GM23338 (cell line): ENCODE data around the gene CFAP92. TPM values are rescaled to one million over a fixed set of nuclear protein-coding genes. Genes with fewer than 3 reads are reported as not detected.

Experiments used
- ATAC-seq: fragments of 200-7000 bp; cut with Tn5 transposase; 3 replicates; pipeline ENCODE4 v1.9.1; 2020
- DNase-seq: peaks from one replicate; pipeline ENCODE4 v3.0.0-alpha.2; 2015; ENCODE audit warnings: low spot score
- H2AFZ ChIP-seq: fragments of 200-600 bp; sonication (generic); 2 replicates; pipeline ENCODE4 v1.8.0; 2016; ENCODE audit warnings: antibody characterized with exemption, mild to moderate bottlenecking, moderate library complexity
- H3F3A ChIP-seq: fragments of 200-600 bp; sonication (generic); replicated peaks from 2 replicates; pipeline ENCODE4 v1.8.0; 2017; ENCODE audit warnings: antibody characterized with exemption, mixed run types, low read depth
- H3K27ac ChIP-seq: fragments of 200-600 bp; sonication (generic); 2 replicates; pipeline ENCODE4 v1.6.1; 2016; ENCODE audit warnings: low read depth
- H3K27me3 ChIP-seq: fragments of 200-600 bp; sonication (generic); 2 replicates; pipeline ENCODE4 v1.8.0; 2016; ENCODE audit warnings: mild to moderate bottlenecking, mixed run types, moderate library complexity; ENCODE audit not compliant: insufficient read depth
- H3K36me3 ChIP-seq: fragments of 200-600 bp; sonication (generic); 2 replicates; pipeline ENCODE4 v1.8.0; 2016; ENCODE audit warnings: mild to moderate bottlenecking; ENCODE audit not compliant: insufficient read depth
- H3K4me1 ChIP-seq: fragments of 200-600 bp; sonication (generic); 2 replicates; pipeline ENCODE4 v1.8.0; 2016; ENCODE audit warnings: mild to moderate bottlenecking, moderate library complexity; ENCODE audit not compliant: insufficient read depth
- H3K4me2 ChIP-seq: fragments of 200-600 bp; sonication (generic); 2 replicates; pipeline ENCODE4 v1.7.1; 2017; ENCODE audit warnings: mixed run types
- H3K4me3 ChIP-seq: fragments of 200-600 bp; sonication (generic); 2 replicates; pipeline ENCODE4 v1.6.1; 2016; ENCODE audit warnings: mixed run types
- H3K79me2 ChIP-seq: fragments of 200-600 bp; sonication (generic); replicated peaks from 2 replicates; pipeline ENCODE4 v1.8.0; 2017; ENCODE audit warnings: mild to moderate bottlenecking; ENCODE audit not compliant: insufficient read depth
- H3K9me2 ChIP-seq: fragments of 200-600 bp; sonication (generic); 2 replicates; pipeline ENCODE4 v1.8.0; 2017; ENCODE audit not compliant: insufficient read depth
- H4K20me1 ChIP-seq: fragments of 200-600 bp; sonication (generic); replicated peaks from 2 replicates; pipeline ENCODE4 v1.8.0; 2017; ENCODE audit warnings: mild to moderate bottlenecking; ENCODE audit not compliant: insufficient read depth
- H3K27ac Mint-ChIP-seq: 2 replicates; pipeline ENCODE4 v1.8.0; 2020; ENCODE audit warnings: inconsistent platforms, mild to moderate bottlenecking, moderate library complexity, mixed read lengths
- H3K27me3 Mint-ChIP-seq: 3 replicates; pipeline ENCODE4 v1.8.0; 2022; ENCODE audit warnings: low read depth, mild to moderate bottlenecking, moderate library complexity, mixed read lengths, inconsistent platforms; ENCODE audit not compliant: insufficient read depth, poor library complexity
- H3K36me3 Mint-ChIP-seq: 3 replicates; pipeline ENCODE4 v1.8.0; 2021; ENCODE audit warnings: low read depth, mild to moderate bottlenecking, inconsistent platforms, moderate library complexity, mixed read lengths
- H3K4me1 Mint-ChIP-seq: 3 replicates; pipeline ENCODE4 v1.8.0; 2020; ENCODE audit warnings: mild to moderate bottlenecking, inconsistent platforms, mixed read lengths
- H3K4me3 Mint-ChIP-seq: 3 replicates; pipeline ENCODE4 v1.8.0; 2021; ENCODE audit warnings: moderate library complexity, mild to moderate bottlenecking, inconsistent platforms, mixed read lengths
- H3K9me3 Mint-ChIP-seq: 3 replicates; pipeline ENCODE4 v1.8.0; 2020; ENCODE audit warnings: moderate library complexity, mild to moderate bottlenecking, inconsistent platforms, mixed read lengths
- CTCF ChIP-seq, 2 experiments: fragments of 200-600 bp in 1 of 2; sonication (generic) in 1 of 2; conservative IDR thresholded peaks; 2 replicates each; pipeline versions ENCODE4 v1.5.1 to v1.6.1; 2016 to 2017; ENCODE audit warnings: antibody characterized with exemption in 2 of 2, low read depth in 2 of 2, mild to moderate bottlenecking in 2 of 2, moderate library complexity in 1 of 2
- EZH2 ChIP-seq: fragments of 200-600 bp; sonication (generic); IDR thresholded peaks from one replicate; pipeline ENCODE4 v1.8.0; 2017; ENCODE audit warnings: antibody characterized with exemption, mild to moderate bottlenecking, low read depth; ENCODE audit not compliant: unreplicated experiment
- EZH2phosphoT487 ChIP-seq: fragments of 200-600 bp; sonication (generic); IDR thresholded peaks from one replicate; pipeline ENCODE4 v1.8.1; 2018; ENCODE audit warnings: antibody characterized with exemption; ENCODE audit not compliant: unreplicated experiment
- JUNB ChIP-seq: IDR thresholded peaks from one replicate; pipeline ENCODE4 v1.6.1; 2016; ENCODE audit warnings: antibody characterized with exemption; ENCODE audit not compliant: unreplicated experiment
- NANOG ChIP-seq: IDR thresholded peaks from 2 replicates; pipeline ENCODE4 v1.6.1; 2016; ENCODE audit warnings: antibody characterized with exemption, borderline replicate concordance
- POLR2AphosphoS5 ChIP-seq: IDR thresholded peaks from 2 replicates; pipeline ENCODE4 v1.6.1; 2016; ENCODE audit warnings: antibody characterized with exemption, low read depth
- REST ChIP-seq: IDR thresholded peaks from one replicate; pipeline ENCODE4 v1.6.1; 2018; ENCODE audit warnings: antibody characterized with exemption; ENCODE audit not compliant: unreplicated experiment
- ZNF331 ChIP-seq: fragments of 250-450 bp; sonication (Bioruptor Pico); IDR thresholded peaks from 2 replicates; pipeline ENCODE4 v1.5.0; 2020; ENCODE audit warnings: low read depth, mild to moderate bottlenecking, moderate library complexity
- polyA plus RNA-seq: library from polyadenylated mRNA; unstranded; fragments of >200 nt; fragmentation: Nextera tagmentation; extraction: Ambion mirVana; gene quantifications from 2 replicates; pipeline ENCODE4 v1.2.1, GENCODE V29; 2016
- total RNA-seq: library from RNA; depleted of rRNA; stranded (reverse); fragments of >200 nt; shearing (Covaris generic); gene quantifications from 2 replicates; pipeline ENCODE4 v1.2.3, GENCODE V29; 2014
- TF ChIP-seq, protein P1 (sequence below): fragments of 250-450 bp; sonication (Bioruptor Pico); IDR thresholded peaks from 2 replicates; pipeline ENCODE4 v1.5.0; 2020; ENCODE audit warnings: mild to moderate bottlenecking, moderate library complexity

CFAP92 gene
- total and polyA plus RNA-seq, 2 experiments from 2014 or later: 1.6 to 2.3 TPM

GRCh38 chr3:128992926-128993460, 883 bp downstream of the CFAP92 start:
- 0 out of 2 replicates have a peak, but pooled peaks cover 5% of the 10 kb centered on the region for H3F3A ChIP-seq
- H2AFZ ChIP-seq: peak overlapping the region; percentile 97
- H3K4me1 ChIP-seq: peaks cover 14% of the 10 kb centered on the region
- peak; percentile 68 for ATAC-seq
- no peaks in the 10 kb centered on the region for H3K36me3 ChIP-seq
- Mint-ChIP-seq H3K36me3 (no peaks in the 10 kb centered on the region; the same call in 2 of the 3 replicates), H3K27ac (no peak overlapping the region), H3K4me3 (peak overlapping the region; percentile 78), H3K27me3 (peaks cover 24% of the 10 kb centered on the region), H3K9me3 (no peaks in the 10 kb centered on the region), H3K4me1 (peaks cover 16% of the 10 kb centered on the region)
- H3K27me3 ChIP-seq: peaks cover 51% of the 10 kb centered on the region
- no peaks in the 10 kb centered on the region for H4K20me1 ChIP-seq
- peak overlapping the region; percentile 69 for H3K4me3 ChIP-seq
- TF ChIP-seq EZH2 (peak; percentile 13), CTCF (conservative IDR thresholded peaks at IDR 0.05; ENCODE audit: low read depth in 2 of 2) (no peak), ZNF331 (CRISPR knock-in tag) (no peak), NANOG (no peak)
- peak; percentile 37 for DNase-seq
- H3K4me2 ChIP-seq: peak overlapping the region; percentile 88
- no peaks in the 10 kb centered on the region for H3K79me2 ChIP-seq
- H3K9me2 ChIP-seq: 0 out of 2 replicates have a peak, but pooled peaks cover 10% of the 10 kb centered on the region
- no peak overlapping the region for H3K27ac ChIP-seq

DNA sequence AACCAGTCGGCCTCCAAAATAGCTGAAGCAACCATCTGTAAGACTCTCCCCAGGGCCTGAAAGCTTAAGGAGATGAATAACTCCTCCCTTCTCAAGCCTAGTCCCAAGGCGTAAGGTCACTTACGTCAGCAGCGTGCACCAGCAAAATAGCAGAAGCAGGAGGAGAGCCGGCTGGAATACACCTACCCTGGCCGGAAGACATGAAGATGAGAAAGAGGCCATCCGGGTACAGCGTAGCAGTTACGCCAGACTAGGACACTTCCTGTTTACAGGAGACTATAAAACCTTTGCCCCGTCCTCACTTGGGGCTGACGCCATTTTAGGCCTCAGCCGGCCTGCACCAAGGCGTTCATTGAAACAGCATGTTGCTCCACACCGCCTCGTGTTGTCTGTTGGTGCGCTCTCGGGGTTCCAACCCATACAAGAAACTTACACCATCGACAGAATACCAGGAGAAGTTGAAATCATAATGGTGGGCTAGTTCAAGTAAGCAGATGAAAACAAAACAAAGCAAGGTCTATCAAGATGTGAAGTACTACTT, 2.5 kb downstream of the CFAP92 start:
- H3K4me3 Mint-ChIP-seq: no peak overlapping the region
- TF ChIP-seq, protein P1, sequence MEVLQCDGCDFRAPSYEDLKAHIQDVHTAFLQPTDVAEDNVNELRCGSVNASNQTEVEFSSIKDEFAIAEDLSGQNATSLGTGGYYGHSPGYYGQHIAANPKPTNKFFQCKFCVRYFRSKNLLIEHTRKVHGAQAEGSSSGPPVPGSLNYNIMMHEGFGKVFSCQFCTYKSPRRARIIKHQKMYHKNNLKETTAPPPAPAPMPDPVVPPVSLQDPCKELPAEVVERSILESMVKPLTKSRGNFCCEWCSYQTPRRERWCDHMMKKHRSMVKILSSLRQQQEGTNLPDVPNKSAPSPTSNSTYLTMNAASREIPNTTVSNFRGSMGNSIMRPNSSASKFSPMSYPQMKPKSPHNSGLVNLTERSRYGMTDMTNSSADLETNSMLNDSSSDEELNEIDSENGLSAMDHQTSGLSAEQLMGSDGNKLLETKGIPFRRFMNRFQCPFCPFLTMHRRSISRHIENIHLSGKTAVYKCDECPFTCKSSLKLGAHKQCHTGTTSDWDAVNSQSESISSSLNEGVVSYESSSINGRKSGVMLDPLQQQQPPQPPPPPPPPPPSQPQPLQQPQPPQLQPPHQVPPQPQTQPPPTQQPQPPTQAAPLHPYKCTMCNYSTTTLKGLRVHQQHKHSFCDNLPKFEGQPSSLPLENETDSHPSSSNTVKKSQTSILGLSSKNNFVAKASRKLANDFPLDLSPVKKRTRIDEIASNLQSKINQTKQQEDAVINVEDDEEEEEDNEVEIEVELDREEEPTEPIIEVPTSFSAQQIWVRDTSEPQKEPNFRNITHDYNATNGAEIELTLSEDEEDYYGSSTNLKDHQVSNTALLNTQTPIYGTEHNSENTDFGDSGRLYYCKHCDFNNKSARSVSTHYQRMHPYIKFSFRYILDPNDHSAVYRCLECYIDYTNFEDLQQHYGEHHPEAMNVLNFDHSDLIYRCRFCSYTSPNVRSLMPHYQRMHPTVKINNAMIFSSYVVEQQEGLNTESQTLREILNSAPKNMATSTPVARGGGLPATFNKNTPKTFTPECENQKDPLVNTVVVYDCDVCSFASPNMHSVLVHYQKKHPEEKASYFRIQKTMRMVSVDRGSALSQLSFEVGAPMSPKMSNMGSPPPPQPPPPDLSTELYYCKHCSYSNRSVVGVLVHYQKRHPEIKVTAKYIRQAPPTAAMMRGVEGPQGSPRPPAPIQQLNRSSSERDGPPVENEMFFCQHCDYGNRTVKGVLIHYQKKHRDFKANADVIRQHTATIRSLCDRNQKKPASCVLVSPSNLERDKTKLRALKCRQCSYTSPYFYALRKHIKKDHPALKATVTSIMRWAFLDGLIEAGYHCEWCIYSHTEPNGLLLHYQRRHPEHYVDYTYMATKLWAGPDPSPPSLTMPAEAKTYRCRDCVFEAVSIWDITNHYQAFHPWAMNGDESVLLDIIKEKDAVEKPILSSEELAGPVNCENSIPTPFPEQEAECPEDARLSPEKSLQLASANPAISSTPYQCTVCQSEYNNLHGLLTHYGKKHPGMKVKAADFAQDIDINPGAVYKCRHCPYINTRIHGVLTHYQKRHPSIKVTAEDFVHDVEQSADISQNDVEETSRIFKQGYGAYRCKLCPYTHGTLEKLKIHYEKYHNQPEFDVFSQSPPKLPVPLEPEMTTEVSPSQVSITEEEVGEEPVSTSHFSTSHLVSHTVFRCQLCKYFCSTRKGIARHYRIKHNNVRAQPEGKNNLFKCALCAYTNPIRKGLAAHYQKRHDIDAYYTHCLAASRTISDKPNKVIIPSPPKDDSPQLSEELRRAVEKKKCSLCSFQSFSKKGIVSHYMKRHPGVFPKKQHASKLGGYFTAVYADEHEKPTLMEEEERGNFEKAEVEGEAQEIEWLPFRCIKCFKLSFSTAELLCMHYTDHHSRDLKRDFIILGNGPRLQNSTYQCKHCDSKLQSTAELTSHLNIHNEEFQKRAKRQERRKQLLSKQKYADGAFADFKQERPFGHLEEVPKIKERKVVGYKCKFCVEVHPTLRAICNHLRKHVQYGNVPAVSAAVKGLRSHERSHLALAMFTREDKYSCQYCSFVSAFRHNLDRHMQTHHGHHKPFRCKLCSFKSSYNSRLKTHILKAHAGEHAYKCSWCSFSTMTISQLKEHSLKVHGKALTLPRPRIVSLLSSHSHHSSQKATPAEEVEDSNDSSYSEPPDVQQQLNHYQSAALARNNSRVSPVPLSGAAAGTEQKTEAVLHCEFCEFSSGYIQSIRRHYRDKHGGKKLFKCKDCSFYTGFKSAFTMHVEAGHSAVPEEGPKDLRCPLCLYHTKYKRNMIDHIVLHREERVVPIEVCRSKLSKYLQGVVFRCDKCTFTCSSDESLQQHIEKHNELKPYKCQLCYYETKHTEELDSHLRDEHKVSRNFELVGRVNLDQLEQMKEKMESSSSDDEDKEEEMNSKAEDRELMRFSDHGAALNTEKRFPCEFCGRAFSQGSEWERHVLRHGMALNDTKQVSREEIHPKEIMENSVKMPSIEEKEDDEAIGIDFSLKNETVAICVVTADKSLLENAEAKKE (CRISPR knock-in tag): no peak
- TF ChIP-seq POLR2AphosphoS5 (no peak), JUNB (no peak), EZH2 (no peak), REST (no peak), EZH2phosphoT487 (no peak), ZNF331 (CRISPR knock-in tag) (no peak)

More for the DNA sequence above, 2.5 kb downstream of the CFAP92 start:
- H3K9me3 Mint-ChIP-seq: no peaks in the 10 kb centered on the region
- Histone ChIP-seq H4K20me1 (no peaks in the 10 kb centered on the region), H3K79me2 (no peaks in the 10 kb centered on the region), H3K4me3 (no peak overlapping the region), H3K36me3 (no peaks in the 10 kb centered on the region), H3K27ac (no peak overlapping the region), H3F3A (0 out of 2 replicates have a peak, but pooled peaks cover 5% of the 10 kb centered on the region), H3K4me2 (no peak overlapping the region), H3K27me3 (peaks cover 40% of the 10 kb centered on the region), H3K4me1 (peaks cover 14% of the 10 kb centered on the region), H3K9me2 (0 out of 2 replicates have a peak, but pooled peaks cover 5% of the 10 kb centered on the region), H2AFZ (0 out of 2 replicates have a peak overlapping the region, but pooled peaks have one; percentile 63)
- no peak overlapping the region for H3K27ac Mint-ChIP-seq
- H3K36me3 Mint-ChIP-seq: no peaks in the 10 kb centered on the region; the same call in 2 of the 3 replicates
- no peak for ATAC-seq
- peaks cover 24% of the 10 kb centered on the region for H3K27me3 Mint-ChIP-seq
- DNase-seq: no peak
- peaks cover 15% of the 10 kb centered on the region for H3K4me1 Mint-ChIP-seq
